Panc1 (cell line): ENCODE results near the gene TMTC1.

Experiments
- POLR2AphosphoS5 ChIP-seq: IDR thresholded peaks from 2 replicates; pipeline ENCODE4 v1.6.1; 2012; ENCODE audit warnings: mild to moderate bottlenecking, low read depth, low read length, moderate library complexity
- REST ChIP-seq, 2 experiments: IDR thresholded peaks; 2 replicates each; pipeline ENCODE4 v1.6.1; 2011 to 2012; ENCODE audit warnings: low read depth in 2 of 2, control low read depth in 1 of 2, low read length in 1 of 2, mild to moderate bottlenecking in 1 of 2, moderate library complexity in 1 of 2; ENCODE audit not compliant: insufficient read depth in 1 of 2
- TF ChIP-seq, protein P1 (sequence below): fragments of 450-650 bp; IDR thresholded peaks from 2 replicates; pipeline ENCODE4 v1.5.1; 2017; ENCODE audit warnings: mild to moderate bottlenecking

- TF ChIP-seq, protein P1, sequence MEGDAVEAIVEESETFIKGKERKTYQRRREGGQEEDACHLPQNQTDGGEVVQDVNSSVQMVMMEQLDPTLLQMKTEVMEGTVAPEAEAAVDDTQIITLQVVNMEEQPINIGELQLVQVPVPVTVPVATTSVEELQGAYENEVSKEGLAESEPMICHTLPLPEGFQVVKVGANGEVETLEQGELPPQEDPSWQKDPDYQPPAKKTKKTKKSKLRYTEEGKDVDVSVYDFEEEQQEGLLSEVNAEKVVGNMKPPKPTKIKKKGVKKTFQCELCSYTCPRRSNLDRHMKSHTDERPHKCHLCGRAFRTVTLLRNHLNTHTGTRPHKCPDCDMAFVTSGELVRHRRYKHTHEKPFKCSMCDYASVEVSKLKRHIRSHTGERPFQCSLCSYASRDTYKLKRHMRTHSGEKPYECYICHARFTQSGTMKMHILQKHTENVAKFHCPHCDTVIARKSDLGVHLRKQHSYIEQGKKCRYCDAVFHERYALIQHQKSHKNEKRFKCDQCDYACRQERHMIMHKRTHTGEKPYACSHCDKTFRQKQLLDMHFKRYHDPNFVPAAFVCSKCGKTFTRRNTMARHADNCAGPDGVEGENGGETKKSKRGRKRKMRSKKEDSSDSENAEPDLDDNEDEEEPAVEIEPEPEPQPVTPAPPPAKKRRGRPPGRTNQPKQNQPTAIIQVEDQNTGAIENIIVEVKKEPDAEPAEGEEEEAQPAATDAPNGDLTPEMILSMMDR: no peak
- TF ChIP-seq REST (IDR thresholded peaks at IDR 0.05; ENCODE audit: insufficient read depth in 1 of 2, low read depth in 2 of 2, low read length in 1 of 2): no peak
- no peak for TF ChIP-seq POLR2AphosphoS5
These were observed 274.8 kb downstream of the TMTC1 start for GRCh38 chr12:29508949-29509348.
